ENCODE results near the gene SCT. TPM values are rescaled to one million over a fixed set of nuclear protein-coding genes. Genes with fewer than 3 reads are reported as not detected.

SCT gene
- total RNA-seq, 2 experiments from 2014 or later, result not detected

GRCh38 chr11:612201-612960 lies 14.6 kb downstream of the SCT start:
- Histone ChIP-seq H3K27ac (ENCODE audit: low read depth in 1 of 2, low read length in 2 of 2) (peak overlapping the region; percentile 75 to 82), H3K9me3 (ENCODE audit: control insufficient read depth in 1 of 2, insufficient read depth in 1 of 2, low read length in 2 of 2) (peaks cover 0 to 3% of the 10 kb centered on the region in 2 experiments), H3K4me1 (ENCODE audit: insufficient read depth, low read length) (peaks cover 34% of the 10 kb centered on the region), H3K27me3 (ENCODE audit: control insufficient read depth in 1 of 2, insufficient read depth in 2 of 2, low read length in 2 of 2) (no peaks in the 10 kb centered on the region), H3K36me3 (ENCODE audit: insufficient read depth, low read length) (peaks cover 68% of the 10 kb centered on the region), H3K4me3 (ENCODE audit: low read length) (no peak overlapping the region)
- no peak for ATAC-seq (ENCODE audit: poor library complexity)
- intact Hi-C loops (cut with DNase I, micrococcal nuclease), result loop anchor here in 1 of 2 experiments (2.0 to 5.0 kb wide), 2 partner anchors 54 to 80 kb away; no protein-coding TSS in a partner anchor
- Mint-ChIP-seq H3K27me3 (no peaks in the 10 kb centered on the region), H3K27ac (peak overlapping the region; percentile 74), H3K36me3 (ENCODE audit: low read depth) (peaks cover 37% of the 10 kb centered on the region), H3K4me1 (ENCODE audit: low read depth) (peaks cover 16% of the 10 kb centered on the region), H3K9me3 (no peaks in the 10 kb centered on the region), H3K4me3 (peak overlapping the region; percentile 62)
- no peak for TF ChIP-seq CTCF (IDR thresholded peaks at IDR 0.05)
- peak in 4 of 14 experiments; percentile 22 to 60 (median 52) for DNase-seq
- ChIA-PET CTCF (interaction anchor here (2.0 kb wide), 1 partner anchor 58 kb away, joined by 5 read pairs; no protein-coding TSS in a partner anchor), POLR2A (interaction anchor here (1.2 kb wide), 1 partner anchor 57 kb away, joined by 7 read pairs; no protein-coding TSS in a partner anchor)

- Mint-ChIP-seq H3K27me3 (no peaks in the 10 kb centered on the region), H3K9me3 (no peaks in the 10 kb centered on the region), H3K36me3 (ENCODE audit: low read depth) (peaks cover 46% of the 10 kb centered on the region), H3K4me1 (ENCODE audit: low read depth) (peaks cover 16% of the 10 kb centered on the region), H3K27ac (peak overlapping the region; percentile 74), H3K4me3 (no peak overlapping the region)
- no peak overlapping the region for H3K27ac ChIP-seq (ENCODE audit: low read depth in 1 of 2, low read length in 2 of 2)
- CTCF ChIA-PET, result no interaction called here
- peaks cover 0 to 3% of the 10 kb centered on the region in 2 experiments for H3K9me3 ChIP-seq (ENCODE audit: control insufficient read depth in 1 of 2, insufficient read depth in 1 of 2, low read length in 2 of 2)
- no peak overlapping the region for H3K4me3 ChIP-seq (ENCODE audit: low read length)
- POLR2A ChIA-PET, result interaction anchor here (0.9 to 1.2 kb wide), 2 partner anchors 46 to 56 kb away, joined by 3 to 7 read pairs; no protein-coding TSS in a partner anchor
- no peak for TF ChIP-seq CTCF (IDR thresholded peaks at IDR 0.05)
- peak in 2 of 14 experiments; percentile 31 to 62 for DNase-seq
- H3K4me1 ChIP-seq (ENCODE audit: insufficient read depth, low read length), result peaks cover 28% of the 10 kb centered on the region
- no peaks in the 10 kb centered on the region for H3K27me3 ChIP-seq (ENCODE audit: control insufficient read depth in 1 of 2, insufficient read depth in 2 of 2, low read length in 2 of 2)
- H3K36me3 ChIP-seq (ENCODE audit: insufficient read depth, low read length), result peaks cover 79% of the 10 kb centered on the region
- intact Hi-C loops (cut with DNase I, micrococcal nuclease), result loop anchor here in 1 of 2 experiments (5.0 kb wide), 1 partner anchor 81 kb away; no protein-coding TSS in a partner anchor
- no peak for ATAC-seq (ENCODE audit: poor library complexity)
Observed at GRCh38 chr11:611001-611996, 15.7 kb downstream of the SCT start.

- DNase-seq, result peak in 1 of 14 experiments; percentile 27
Observed at GRCh38 chr11:610146-610801, 16.7 kb downstream of the SCT start.

More at GRCh38 chr11:610146-610801, 16.7 kb downstream of the SCT start:
- Histone ChIP-seq H3K36me3 (ENCODE audit: insufficient read depth, low read length) (peaks cover 89% of the 10 kb centered on the region), H3K27me3 (ENCODE audit: control insufficient read depth in 1 of 2, insufficient read depth in 2 of 2, low read length in 2 of 2) (no peaks in the 10 kb centered on the region), H3K4me1 (ENCODE audit: insufficient read depth, low read length) (peaks cover 22% of the 10 kb centered on the region), H3K4me3 (ENCODE audit: low read length) (no peak overlapping the region), H3K27ac (ENCODE audit: low read depth in 1 of 2, low read length in 2 of 2) (no peak overlapping the region), H3K9me3 (ENCODE audit: control insufficient read depth in 1 of 2, insufficient read depth in 1 of 2, low read length in 2 of 2) (peaks cover 0 to 3% of the 10 kb centered on the region in 2 experiments)
- no peak for ATAC-seq (ENCODE audit: poor library complexity)
- POLR2A ChIA-PET, result no interaction called here
- CTCF ChIA-PET, result no interaction called here
- Mint-ChIP-seq H3K27me3 (no peaks in the 10 kb centered on the region), H3K4me1 (ENCODE audit: low read depth) (peaks cover 12% of the 10 kb centered on the region), H3K27ac (peak overlapping the region; percentile 63), H3K4me3 (no peak overlapping the region), H3K9me3 (no peaks in the 10 kb centered on the region), H3K36me3 (ENCODE audit: low read depth) (peaks cover 47% of the 10 kb centered on the region)
- no peak for TF ChIP-seq CTCF (IDR thresholded peaks at IDR 0.05)
- intact Hi-C loops (cut with DNase I, micrococcal nuclease), result loop anchor here in 1 of 2 experiments (1.0 to 5.0 kb wide), 2 partner anchors 17 to 82 kb away; no protein-coding TSS in a partner anchor

Measured in CD4-positive, alpha-beta T cell (primary cell).